ENCODE results near the gene NR2C1. TPM values are rescaled to one million over a fixed set of nuclear protein-coding genes. Genes with fewer than 3 reads are reported as not detected.

NR2C1 gene
- total RNA-seq, 1 experiment from 2014 or later, result 33.7 TPM

DNA sequence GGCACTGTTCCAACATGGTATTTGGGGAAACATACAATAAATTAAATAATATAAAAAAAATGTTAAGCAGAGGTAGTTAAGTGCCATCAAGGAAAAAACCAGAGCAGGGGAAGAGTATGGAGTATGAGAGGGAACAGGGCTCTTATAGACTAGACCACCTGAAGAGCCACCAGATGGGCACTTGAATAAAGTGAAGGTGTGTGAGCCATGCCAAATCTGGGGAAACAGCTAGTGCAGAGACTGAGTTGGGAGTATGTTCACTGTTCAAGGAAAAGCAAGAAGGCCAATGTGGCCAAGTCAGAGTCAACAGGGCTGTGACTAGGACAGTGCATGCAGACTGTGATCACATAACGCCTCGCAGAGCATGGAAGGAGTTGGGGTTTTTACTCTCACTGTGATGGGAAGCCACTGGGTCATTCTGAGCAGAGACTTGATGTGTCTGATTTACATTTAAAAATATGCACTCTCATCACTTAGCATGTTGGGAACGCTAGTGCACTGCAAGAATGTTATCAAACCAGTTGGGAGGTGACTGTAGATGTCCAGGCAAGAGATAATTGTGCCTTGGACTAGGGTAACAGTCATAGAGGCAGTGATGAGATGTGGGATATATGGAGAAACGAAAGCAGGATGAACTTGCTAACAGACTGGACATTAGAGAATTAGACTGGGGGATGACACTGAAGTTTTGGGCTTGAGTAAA lies 95.5 kb downstream of the NR2C1 start (continued):
- no peak for TF ChIP-seq REST (IDR thresholded peaks at IDR 0.05; ENCODE audit: low read depth)

DNA sequence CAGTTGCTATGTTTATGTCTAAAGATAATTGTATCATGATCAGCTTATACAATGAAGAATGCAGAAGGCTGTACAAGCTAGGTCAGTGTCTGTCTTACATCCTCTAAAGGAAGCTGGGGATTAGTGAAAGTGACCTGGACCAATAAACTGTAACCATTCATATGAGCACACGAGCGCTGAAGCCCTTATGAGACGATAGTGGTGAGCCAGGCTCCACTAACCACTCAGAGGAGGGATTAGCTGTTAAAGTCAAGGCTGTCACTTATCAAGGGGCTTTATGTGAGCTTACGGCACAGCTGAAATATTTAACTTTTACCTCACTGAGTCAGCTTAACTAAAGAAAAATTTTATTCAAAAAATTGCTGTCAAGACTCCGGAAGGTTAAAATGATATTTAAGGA lies 100.2 kb downstream of the NR2C1 start:
- no peak overlapping the region for H3K4me3 ChIP-seq (replicated peaks in 1 of 2; ENCODE audit: low read depth in 1 of 2, low read length in 2 of 2)
- intact Hi-C loops (cut with micrococcal nuclease), result loop anchor here (10.0 kb wide), 1 partner anchor 428 kb away; no protein-coding TSS in a partner anchor
- no peaks in the 10 kb centered on the region for H3K9me3 ChIP-seq (ENCODE audit: control insufficient read depth in 1 of 2, insufficient read depth in 1 of 2, low read depth in 1 of 2, low read length in 2 of 2)
- no peak overlapping the region for H3K4me2 ChIP-seq (ENCODE audit: low read length)
- DNase-seq (ENCODE audit: low read depth, low spot score), result no peak
- ATAC-seq, result no peak
- no peak overlapping the region for H2AFZ ChIP-seq (ENCODE audit: low read depth, low read length, poor library complexity, severe bottlenecking)
- H3K27me3 ChIP-seq (ENCODE audit: insufficient read depth, low read length), result no peaks in the 10 kb centered on the region
- H3K27ac ChIP-seq (ENCODE audit: low read depth, low read length), result no peak overlapping the region
- no peaks in the 10 kb centered on the region for H3K36me3 ChIP-seq (ENCODE audit: control insufficient read depth in 1 of 2, insufficient read depth in 2 of 2, low read length in 2 of 2)
- H3K4me1 ChIP-seq (ENCODE audit: control insufficient read depth in 1 of 2, insufficient read depth in 2 of 2, low read length in 2 of 2), result no peaks in the 10 kb centered on the region
- TF ChIP-seq YY1 (IDR thresholded peaks at IDR 0.05; ENCODE audit: extremely low read depth, insufficient replicate concordance, low read depth, low read length) (no peak), REST (IDR thresholded peaks at IDR 0.05; ENCODE audit: low read depth) (no peak), EZH2phosphoT487 (IDR thresholded peaks at IDR 0.05; ENCODE audit: borderline replicate concordance) (no peak), ZNF274 (IDR thresholded peaks at IDR 0.05; ENCODE audit: low read depth, low read length) (no peak), ZFX (IDR thresholded peaks at IDR 0.05) (no peak), CBX3 (IDR thresholded peaks at IDR 0.05; ENCODE audit: low read depth) (no peak), POLR2A (IDR thresholded peaks at IDR 0.05; ENCODE audit: borderline replicate concordance, extremely low read depth, insufficient read depth, insufficient read length) (no peak), SIN3A (IDR thresholded peaks at IDR 0.05; ENCODE audit: low read depth) (no peak)
- no TSS peak for BruUV-seq (replicated peaks)
- peaks cover 7% of the 10 kb centered on the region; the same call in 1 of the 2 replicates for H4K20me1 ChIP-seq (ENCODE audit: insufficient read depth)
- ChIA-PET RAD21 (ENCODE audit: low non-redundant PET in 1 of 2, low total read pairs in 2 of 2, uncharacterized antibody in 2 of 2, unreplicated experiment in 2 of 2) (no interaction called here), CTCF (interaction anchor here (1.6 kb wide), 1 partner anchor 11 kb away, joined by 4 read pairs; no protein-coding TSS in a partner anchor), POLR2A (interaction anchor here (0.5 to 1.3 kb wide), 3 partner anchors 9 to 30 kb away, joined by 3 read pairs; partner anchors contain the start of gene NDUFA12)
- no peaks in the 10 kb centered on the region for H3K9me2 ChIP-seq (ENCODE audit: insufficient read depth)
- H3K9ac ChIP-seq (ENCODE audit: low read length), result no peak overlapping the region
- H3K79me2 ChIP-seq (ENCODE audit: insufficient read depth, low read length), result peaks cover 16% of the 10 kb centered on the region; the same call in 1 of the 2 replicates
